GM12801 (cell line): ENCODE data around the gene GYS1.

ENCODE experiments used
- TF ChIP-seq, protein P1 (sequence below): IDR thresholded peaks from one replicate; pipeline ENCODE4 v1.5.1; 2011; ENCODE audit warnings: control low read depth; ENCODE audit not compliant: insufficient read length; ENCODE audit errors: extremely low read depth

The GYS1 gene

GRCh38 chr19:48922548-48923490 lies 70.3 kb downstream of the GYS1 start:
- TF ChIP-seq, protein P1, sequence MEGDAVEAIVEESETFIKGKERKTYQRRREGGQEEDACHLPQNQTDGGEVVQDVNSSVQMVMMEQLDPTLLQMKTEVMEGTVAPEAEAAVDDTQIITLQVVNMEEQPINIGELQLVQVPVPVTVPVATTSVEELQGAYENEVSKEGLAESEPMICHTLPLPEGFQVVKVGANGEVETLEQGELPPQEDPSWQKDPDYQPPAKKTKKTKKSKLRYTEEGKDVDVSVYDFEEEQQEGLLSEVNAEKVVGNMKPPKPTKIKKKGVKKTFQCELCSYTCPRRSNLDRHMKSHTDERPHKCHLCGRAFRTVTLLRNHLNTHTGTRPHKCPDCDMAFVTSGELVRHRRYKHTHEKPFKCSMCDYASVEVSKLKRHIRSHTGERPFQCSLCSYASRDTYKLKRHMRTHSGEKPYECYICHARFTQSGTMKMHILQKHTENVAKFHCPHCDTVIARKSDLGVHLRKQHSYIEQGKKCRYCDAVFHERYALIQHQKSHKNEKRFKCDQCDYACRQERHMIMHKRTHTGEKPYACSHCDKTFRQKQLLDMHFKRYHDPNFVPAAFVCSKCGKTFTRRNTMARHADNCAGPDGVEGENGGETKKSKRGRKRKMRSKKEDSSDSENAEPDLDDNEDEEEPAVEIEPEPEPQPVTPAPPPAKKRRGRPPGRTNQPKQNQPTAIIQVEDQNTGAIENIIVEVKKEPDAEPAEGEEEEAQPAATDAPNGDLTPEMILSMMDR: no peak

DNA sequence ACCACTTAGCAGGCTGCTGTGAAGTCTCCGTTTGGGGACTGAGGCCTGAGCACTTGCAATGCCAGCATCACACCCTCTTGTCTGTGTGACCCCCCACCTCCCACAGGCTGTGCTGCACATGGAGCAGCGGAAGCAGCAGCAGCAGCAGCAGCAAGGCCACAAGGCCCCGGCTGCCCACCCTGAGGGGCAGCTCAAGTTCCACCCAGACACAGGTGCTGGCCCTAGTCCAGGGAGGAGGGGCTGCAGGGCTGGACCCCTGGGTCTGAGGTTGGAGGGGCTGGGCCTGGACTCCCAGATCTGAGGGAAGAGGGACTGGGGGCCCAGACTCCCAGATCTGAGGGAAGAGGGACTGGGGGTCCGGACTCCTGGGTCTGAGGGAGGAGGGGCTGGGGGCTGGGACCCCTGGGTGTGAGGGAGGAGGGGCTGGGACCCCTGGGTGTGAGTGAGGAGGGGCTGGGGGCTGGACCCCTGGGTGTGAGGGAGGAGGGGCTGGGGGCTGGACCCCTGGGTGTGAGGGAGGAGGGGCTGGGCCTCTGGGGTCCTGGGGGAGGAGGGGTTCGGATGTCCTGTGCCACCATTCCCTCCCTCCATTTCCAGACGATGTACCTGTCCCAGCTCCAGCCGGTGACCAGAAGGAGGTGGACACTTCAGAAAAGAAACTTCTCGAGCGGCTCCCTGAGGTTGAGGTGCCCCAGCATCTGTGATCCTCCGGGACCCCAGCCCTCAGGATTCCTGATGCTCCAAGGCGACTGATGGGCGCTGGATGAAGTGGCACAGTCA lies 71.2 kb downstream of the GYS1 start:
- TF ChIP-seq, protein P1: no peak

- TF ChIP-seq, protein P1: no peak
Observed at GRCh38 chr19:48920949-48921348, 72.2 kb downstream of the GYS1 start.

DNA sequence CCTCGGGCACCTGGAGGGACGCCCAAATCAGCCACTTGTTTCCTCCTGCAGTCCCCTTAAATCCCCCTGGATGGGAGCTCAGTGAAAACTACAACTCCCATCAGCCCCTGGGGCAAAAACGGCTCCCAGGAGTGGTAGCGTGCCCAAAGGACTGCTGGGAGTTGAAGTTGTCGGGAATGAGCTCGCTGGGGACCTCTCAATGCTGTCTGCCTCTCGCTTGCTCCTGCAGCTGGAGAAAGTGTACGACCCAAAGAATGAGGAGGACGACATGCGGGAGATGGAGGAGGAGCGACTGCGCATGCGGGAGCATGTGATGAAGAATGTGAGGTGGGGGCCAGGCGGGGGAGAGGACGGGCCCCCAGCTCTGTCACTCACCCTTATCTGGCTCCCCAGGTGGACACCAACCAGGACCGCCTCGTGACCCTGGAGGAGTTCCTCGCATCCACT lies 74.3 kb downstream of the GYS1 start:
- TF ChIP-seq, protein P1: no peak
